GM19395 (cell line): ENCODE data around the gene BCL3.
A peak's percentile ranks its signal among the peaks of the same experiment; 100 is the strongest.
"Not testable (repeated sequence)": the region's sequence is repeated elsewhere in the genome, so short reads cannot be mapped to it uniquely, and the experiment has no call there.

Source experiments
- ATAC-seq: cut with Tn5 transposase; IDR thresholded peaks from one replicate; pipeline ENCODE4 v1.9.1; 2021; ENCODE audit warnings: mild to moderate bottlenecking, moderate library complexity; ENCODE audit not compliant: unreplicated experiment

Gene BCL3

GRCh38 chr19:44757057-44757734 is 8.7 kb downstream of the BCL3 start:
- ATAC-seq, result no peak

GRCh38 chr19:44757735-44758505 is 9.4 kb downstream of the BCL3 start:
- no peak for ATAC-seq

- ATAC-seq, result no peak
These were observed 10.1 kb downstream of the BCL3 start for GRCh38 chr19:44758596-44758995.

- ATAC-seq, result no peak
These were observed 10.7 kb downstream of the BCL3 start for GRCh38 chr19:44759083-44759804.

GRCh38 chr19:44762038-44762437 is 13.5 kb downstream of the BCL3 start:
- no peak for ATAC-seq

- ATAC-seq, result no peak
These were observed 16.8 kb downstream of the BCL3 start for GRCh38 chr19:44765033-44765948.

- ATAC-seq, result no peak
These were observed 17.4 kb downstream of the BCL3 start for GRCh38 chr19:44765949-44766335.

GRCh38 chr19:44767295-44768180 is 19.0 kb downstream of the BCL3 start:
- no peak for ATAC-seq

- peak; percentile 95 for ATAC-seq
These were observed 22.2 kb downstream of the BCL3 start for GRCh38 chr19:44770550-44771257.

GRCh38 chr19:44772144-44772543 is 23.6 kb downstream of the BCL3 start:
- not testable (repeated sequence) for ATAC-seq

GRCh38 chr19:44772959-44773358 is 24.5 kb downstream of the BCL3 start:
- no peak for ATAC-seq

GRCh38 chr19:44775676-44776240 is 27.2 kb downstream of the BCL3 start:
- ATAC-seq, result no peak

- no peak for ATAC-seq
These were observed 28.0 kb downstream of the BCL3 start for GRCh38 chr19:44776402-44777096.

GRCh38 chr19:44777715-44778347 is 29.3 kb downstream of the BCL3 start, which contains the start of gene CBLC:
Gene CBLC, plus strand, starts transcription at chr19:44777890. Its CDS starts 42 bp downstream, at chr19:44777932.
- no peak for ATAC-seq

- no peak for ATAC-seq
These were observed 30.6 kb downstream of the BCL3 start for GRCh38 chr19:44779150-44779549.

- not testable (repeated sequence) for ATAC-seq
These were observed 33.2 kb downstream of the BCL3 start for GRCh38 chr19:44781694-44782093.

- ATAC-seq, result no peak
These were observed 34.2 kb downstream of the BCL3 start for GRCh38 chr19:44782729-44783128.

- ATAC-seq, result no peak
These were observed 35.0 kb downstream of the BCL3 start for GRCh38 chr19:44783545-44783944.
